SK-N-SH (cell line): ENCODE results near the gene RAB34. TPM values are rescaled to one million over a fixed set of nuclear protein-coding genes. Genes with fewer than 3 reads are reported as not detected.

Source experiments
- CTCF ChIA-PET: fragments of 300-600, 350-600 bp; formaldehyde crosslinking; extraction: SDS; loops from one replicate; lab custom pipeline; 2021; lab: Yijun Ruan, JAX
- POLR2A ChIA-PET: fragments of 350-600 bp; sonication (Branson Sonifier 250); formaldehyde crosslinking; extraction: SDS; loops from one replicate; lab custom pipeline; 2020; ENCODE audit warnings: antibody characterized with exemption, inconsistent platforms; lab: Yijun Ruan, JAX
- DNase-seq: peaks from one replicate; pipeline ENCODE4 v3.0.0; 2012
- H2AFZ ChIP-seq: fragments of 200-600 bp; sonication (generic); 2 replicates; pipeline ENCODE4 v1.8.1; 2016; ENCODE audit warnings: antibody characterized with exemption, mild to moderate bottlenecking, low read depth
- H3F3A ChIP-seq: fragments of 200-600 bp; sonication (generic); replicated peaks from 2 replicates; pipeline ENCODE3; 2016; ENCODE audit warnings: antibody characterized with exemption, mild to moderate bottlenecking; ENCODE audit not compliant: insufficient read depth
- H3K27ac ChIP-seq, 2 experiments: fragments of 200-500 bp in 1 of 2; fragments of 200-600 bp in 1 of 2; sonication (Bioruptor generic) in 1 of 2; sonication (generic), shearing (Covaris generic) in 1 of 2; 2 replicates each; pipeline versions ENCODE4 v1.5.1 to v1.6.1; 2014 to 2016; ENCODE audit warnings: low read depth in 2 of 2, inconsistent platforms in 1 of 2, low read length in 1 of 2, mild to moderate bottlenecking in 1 of 2, mixed read lengths in 1 of 2
- H3K27me3 ChIP-seq: fragments of 200-600 bp; sonication (generic), shearing (Covaris generic); 2 replicates; pipeline ENCODE4 v1.6.1; 2016; ENCODE audit warnings: mixed run types; ENCODE audit not compliant: insufficient read depth
- H3K36me3 ChIP-seq, 2 experiments: fragments of 200-500 bp in 1 of 2; fragments of 200-600 bp in 1 of 2; sonication (Bioruptor generic) in 1 of 2; sonication (generic) in 1 of 2; replicated peaks in 1 of 2; 2 replicates each; pipeline versions ENCODE3 to v1.5.1; 2014 to 2016; ENCODE audit warnings: low read length in 1 of 2, mild to moderate bottlenecking in 1 of 2; ENCODE audit not compliant: insufficient read depth in 2 of 2, control insufficient read depth in 1 of 2
- H3K4me1 ChIP-seq, 2 experiments: fragments of 200-500 bp in 1 of 2; fragments of 200-600 bp in 1 of 2; sonication (Bioruptor generic) in 1 of 2; sonication (generic), shearing (Covaris generic) in 1 of 2; 2 replicates each; pipeline versions ENCODE4 v1.5.1 to v1.6.1; 2014 to 2016; ENCODE audit warnings: low read depth in 1 of 2, low read length in 1 of 2, mixed run types in 1 of 2; ENCODE audit not compliant: insufficient read depth in 2 of 2, control insufficient read depth in 1 of 2
- H3K4me2 ChIP-seq: fragments of 200-600 bp; sonication (generic), shearing (Covaris generic); 2 replicates; pipeline ENCODE4 v1.6.1; 2017; ENCODE audit warnings: mixed run types
- H3K4me3 ChIP-seq, 2 experiments: fragments of 200-500 bp in 1 of 2; fragments of 200-600 bp in 1 of 2; sonication (Bioruptor generic) in 1 of 2; sonication (generic), shearing (Covaris generic) in 1 of 2; 2 replicates each; pipeline versions ENCODE4 v1.5.1 to v1.8.1; 2014 to 2016; ENCODE audit warnings: low read depth in 2 of 2, inconsistent platforms in 1 of 2, low read length in 1 of 2, mild to moderate bottlenecking in 1 of 2, mixed read lengths in 1 of 2, moderate library complexity in 1 of 2
- H3K79me2 ChIP-seq: fragments of 200-600 bp; sonication (generic); 2 replicates; pipeline ENCODE4 v1.8.1; 2017; ENCODE audit warnings: mild to moderate bottlenecking; ENCODE audit not compliant: insufficient read depth
- H3K9ac ChIP-seq: fragments of 200-600 bp; sonication (generic); 2 replicates; pipeline ENCODE4 v1.6.1; 2017; ENCODE audit warnings: mixed run types
- H3K9me2 ChIP-seq: fragments of 200-600 bp; sonication (generic); 2 replicates; pipeline ENCODE4 v1.6.1; 2017; ENCODE audit warnings: mixed run types
- H3K9me3 ChIP-seq: fragments of 200-600 bp; sonication (generic); 2 replicates; pipeline ENCODE4 v1.6.1; 2017; ENCODE audit warnings: mixed run types, mild to moderate bottlenecking, moderate library complexity
- H4K20me1 ChIP-seq: fragments of 200-600 bp; sonication (generic); 2 replicates; pipeline ENCODE4 v1.6.1; 2017; ENCODE audit warnings: mild to moderate bottlenecking, mixed run types; ENCODE audit not compliant: insufficient read depth
- CHD2 ChIP-seq: fragments of 150-350 bp; IDR thresholded peaks from 2 replicates; pipeline ENCODE4 v1.6.1; 2018; ENCODE audit warnings: low read length; ENCODE audit not compliant: partially characterized antibody
- EP300 ChIP-seq, 2 experiments: IDR thresholded peaks; 2 replicates each; pipeline versions ENCODE4 v1.4.0 to v1.6.1; 2012; ENCODE audit warnings: borderline replicate concordance in 1 of 2, low read depth in 1 of 2, low read length in 1 of 2
- GABPA ChIP-seq: IDR thresholded peaks from 2 replicates; pipeline ENCODE4 v1.4.0; 2012; ENCODE audit warnings: low read depth, mild to moderate bottlenecking
- MEF2A ChIP-seq: IDR thresholded peaks from 2 replicates; pipeline ENCODE4 v1.4.0; 2012; ENCODE audit warnings: low read depth, borderline replicate concordance
- MXI1 ChIP-seq: IDR thresholded peaks from 2 replicates; pipeline ENCODE4 v1.6.1; 2012; ENCODE audit warnings: mild to moderate bottlenecking, low read depth, low read length, improper control_type of control experiment
- NRF1 ChIP-seq: IDR thresholded peaks from 2 replicates; pipeline ENCODE4 v1.6.1; 2012; ENCODE audit warnings: low read depth, mild to moderate bottlenecking, low read length
- POLR2AphosphoS5 ChIP-seq: IDR thresholded peaks from 2 replicates; pipeline ENCODE4 v1.6.1; 2012; ENCODE audit warnings: low read depth, low read length
- RXRA ChIP-seq: IDR thresholded peaks from 2 replicates; pipeline ENCODE4 v1.4.0; 2012; ENCODE audit warnings: low read depth, mild to moderate bottlenecking, borderline replicate concordance
- SIN3A ChIP-seq: IDR thresholded peaks from 2 replicates; pipeline ENCODE4 v1.6.1; 2012; ENCODE audit warnings: low read depth, mild to moderate bottlenecking, low read length, moderate library complexity, borderline replicate concordance
- TAF1 ChIP-seq: IDR thresholded peaks from 2 replicates; pipeline ENCODE4 v1.6.1; 2012; ENCODE audit warnings: low read depth, mild to moderate bottlenecking, low read length, moderate library complexity, borderline replicate concordance
- WGBS: methylation state at CpG from one replicate; pipeline ENCODE4 v1.1.6; 2017; ENCODE audit warnings: low lambda C conversion rate; 5-methylcytosine and 5-hydroxymethylcytosine counted together
- polyA plus RNA-seq, 3 experiments: library from polyadenylated mRNA; depleted of rRNA; stranded (reverse); fragments of >200 nt; gene quantifications; 2 replicates each; pipeline ENCODE4 v1.2.3, GENCODE V29; 2012
- TF ChIP-seq, protein P1 (sequence below): IDR thresholded peaks from 2 replicates; pipeline ENCODE4 v1.4.0; 2012; ENCODE audit warnings: low read depth
- TF ChIP-seq, protein P2 (sequence below): IDR thresholded peaks from 2 replicates; pipeline ENCODE4 v1.6.1; 2012; ENCODE audit warnings: mild to moderate bottlenecking, low read depth, low read length, moderate library complexity

RAB34 gene
- polyA plus RNA-seq, 1 of the 3 experiments (the other 2 are of a cell fraction), result 0.18 TPM

DNA sequence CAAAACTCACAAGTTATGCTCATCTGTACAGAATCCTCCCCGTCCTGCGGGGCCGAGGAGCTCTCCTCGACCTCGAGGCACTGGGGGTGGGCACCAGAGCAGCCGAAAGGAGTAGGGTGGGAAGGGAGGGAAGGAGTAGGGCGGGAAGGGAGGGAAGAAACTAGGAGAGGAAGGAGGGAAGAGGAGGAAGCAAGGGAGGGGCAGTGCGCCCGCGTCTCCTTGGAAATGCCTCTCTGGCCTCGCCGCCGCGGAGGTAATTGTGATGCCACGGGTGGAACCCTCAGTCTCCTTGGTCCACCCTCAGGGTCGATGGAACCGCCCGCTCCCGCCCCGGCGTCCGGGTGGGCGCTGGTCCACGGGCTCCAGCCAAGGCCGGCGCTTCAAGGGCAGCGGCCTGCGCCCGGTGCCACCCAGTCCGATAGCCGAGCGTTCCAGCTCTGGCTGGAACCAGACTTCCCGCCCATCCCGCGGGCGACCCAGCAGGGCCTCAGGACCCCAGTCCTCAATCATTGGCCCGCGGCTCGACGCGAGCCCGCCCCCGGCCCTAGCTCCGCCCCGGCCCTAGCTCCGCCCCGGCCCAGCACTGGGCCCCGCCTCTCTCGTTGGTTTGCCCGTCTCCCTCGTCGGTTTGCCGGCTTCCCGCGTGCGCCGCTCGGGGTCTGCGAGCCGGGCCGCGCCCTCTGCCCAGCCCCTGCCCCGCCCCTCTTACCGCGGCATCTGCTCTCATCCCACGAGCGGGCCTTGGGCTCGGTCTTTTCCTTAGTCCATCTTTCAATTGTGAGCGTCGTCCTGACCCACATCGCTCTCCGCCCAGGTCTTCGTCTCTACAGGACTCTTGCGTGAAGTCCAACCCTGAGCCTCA is 6.6 kb downstream of the RAB34 start:
- peak overlapping the region; percentile 78 to 90 for H3K27ac ChIP-seq
- peaks cover 32% of the 10 kb centered on the region for H3F3A ChIP-seq
- TF ChIP-seq MEF2A (no peak), GABPA (no peak), POLR2AphosphoS5 (peak; percentile 91), CHD2 (peak; percentile 14), NRF1 (peak; percentile 37; the same call in 1 of the 2 replicates), RXRA (no peak), TAF1 (peak; percentile 88), SIN3A (peak; percentile 68; the same call in 1 of the 2 replicates), MXI1 (peak; percentile 64), EP300 (IDR thresholded peaks at IDR 0.05; ENCODE audit: borderline replicate concordance in 1 of 2, low read depth in 1 of 2, low read length in 1 of 2) (0 out of 4 replicates have a peak, but pooled peaks of 1 of the 2 experiments have one; percentile 9)
- TF ChIP-seq, protein P1, sequence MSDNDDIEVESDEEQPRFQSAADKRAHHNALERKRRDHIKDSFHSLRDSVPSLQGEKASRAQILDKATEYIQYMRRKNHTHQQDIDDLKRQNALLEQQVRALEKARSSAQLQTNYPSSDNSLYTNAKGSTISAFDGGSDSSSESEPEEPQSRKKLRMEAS, result peak; percentile 54
- TF ChIP-seq, protein P2, sequence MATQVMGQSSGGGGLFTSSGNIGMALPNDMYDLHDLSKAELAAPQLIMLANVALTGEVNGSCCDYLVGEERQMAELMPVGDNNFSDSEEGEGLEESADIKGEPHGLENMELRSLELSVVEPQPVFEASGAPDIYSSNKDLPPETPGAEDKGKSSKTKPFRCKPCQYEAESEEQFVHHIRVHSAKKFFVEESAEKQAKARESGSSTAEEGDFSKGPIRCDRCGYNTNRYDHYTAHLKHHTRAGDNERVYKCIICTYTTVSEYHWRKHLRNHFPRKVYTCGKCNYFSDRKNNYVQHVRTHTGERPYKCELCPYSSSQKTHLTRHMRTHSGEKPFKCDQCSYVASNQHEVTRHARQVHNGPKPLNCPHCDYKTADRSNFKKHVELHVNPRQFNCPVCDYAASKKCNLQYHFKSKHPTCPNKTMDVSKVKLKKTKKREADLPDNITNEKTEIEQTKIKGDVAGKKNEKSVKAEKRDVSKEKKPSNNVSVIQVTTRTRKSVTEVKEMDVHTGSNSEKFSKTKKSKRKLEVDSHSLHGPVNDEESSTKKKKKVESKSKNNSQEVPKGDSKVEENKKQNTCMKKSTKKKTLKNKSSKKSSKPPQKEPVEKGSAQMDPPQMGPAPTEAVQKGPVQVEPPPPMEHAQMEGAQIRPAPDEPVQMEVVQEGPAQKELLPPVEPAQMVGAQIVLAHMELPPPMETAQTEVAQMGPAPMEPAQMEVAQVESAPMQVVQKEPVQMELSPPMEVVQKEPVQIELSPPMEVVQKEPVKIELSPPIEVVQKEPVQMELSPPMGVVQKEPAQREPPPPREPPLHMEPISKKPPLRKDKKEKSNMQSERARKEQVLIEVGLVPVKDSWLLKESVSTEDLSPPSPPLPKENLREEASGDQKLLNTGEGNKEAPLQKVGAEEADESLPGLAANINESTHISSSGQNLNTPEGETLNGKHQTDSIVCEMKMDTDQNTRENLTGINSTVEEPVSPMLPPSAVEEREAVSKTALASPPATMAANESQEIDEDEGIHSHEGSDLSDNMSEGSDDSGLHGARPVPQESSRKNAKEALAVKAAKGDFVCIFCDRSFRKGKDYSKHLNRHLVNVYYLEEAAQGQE, result peak; percentile 47
- H4K20me1 ChIP-seq, result no peaks in the 10 kb centered on the region
- H3K9me2 ChIP-seq, result no peaks in the 10 kb centered on the region
- peak overlapping the region; percentile 59 to 69 for H3K4me3 ChIP-seq
- 16% methylated on average over 31 of the region's 74 CpGs for WGBS
- DNase-seq, result peak; percentile 99
- H3K4me2 ChIP-seq, result peak overlapping the region; percentile 95
- H3K4me1 ChIP-seq, result peaks cover 0 to 13% of the 10 kb centered on the region in 2 experiments; a peak in 2 of 4 replicates
- H3K36me3 ChIP-seq, result no peaks in the 10 kb centered on the region
- no peaks in the 10 kb centered on the region for H3K27me3 ChIP-seq
- peak overlapping the region; percentile 90 for H3K9ac ChIP-seq
- H2AFZ ChIP-seq, result peak overlapping the region; percentile 83; the same call in 1 of the 2 replicates
- ChIA-PET CTCF (interaction anchor here (0.7 to 4.1 kb wide), 9 partner anchors 9 to 191 kb away, joined by 3 to 25 read pairs (median 4); partner anchors contain the start of genes NEK8, RPL23A and TLCD1), POLR2A (interaction anchor here (0.6 to 3.2 kb wide), 7 partner anchors 10 to 240 kb away, joined by 3 to 46 read pairs (median 5); partner anchors contain the start of genes FAM222B, FLOT2, PHF12 and RPL23A)
- H3K9me3 ChIP-seq, result no peaks in the 10 kb centered on the region
- H3K79me2 ChIP-seq, result peaks cover 9% of the 10 kb centered on the region; the same call in 1 of the 2 replicates
